ENCODE data around the gene UQCC3. TPM values are rescaled to one million over a fixed set of nuclear protein-coding genes. Genes with fewer than 3 reads are reported as not detected.
A peak's percentile ranks its signal among the peaks of the same experiment; 100 is the strongest.

Gene UQCC3
- total RNA-seq, 1 donor from 2014 or later = 9.4 TPM

DNA sequence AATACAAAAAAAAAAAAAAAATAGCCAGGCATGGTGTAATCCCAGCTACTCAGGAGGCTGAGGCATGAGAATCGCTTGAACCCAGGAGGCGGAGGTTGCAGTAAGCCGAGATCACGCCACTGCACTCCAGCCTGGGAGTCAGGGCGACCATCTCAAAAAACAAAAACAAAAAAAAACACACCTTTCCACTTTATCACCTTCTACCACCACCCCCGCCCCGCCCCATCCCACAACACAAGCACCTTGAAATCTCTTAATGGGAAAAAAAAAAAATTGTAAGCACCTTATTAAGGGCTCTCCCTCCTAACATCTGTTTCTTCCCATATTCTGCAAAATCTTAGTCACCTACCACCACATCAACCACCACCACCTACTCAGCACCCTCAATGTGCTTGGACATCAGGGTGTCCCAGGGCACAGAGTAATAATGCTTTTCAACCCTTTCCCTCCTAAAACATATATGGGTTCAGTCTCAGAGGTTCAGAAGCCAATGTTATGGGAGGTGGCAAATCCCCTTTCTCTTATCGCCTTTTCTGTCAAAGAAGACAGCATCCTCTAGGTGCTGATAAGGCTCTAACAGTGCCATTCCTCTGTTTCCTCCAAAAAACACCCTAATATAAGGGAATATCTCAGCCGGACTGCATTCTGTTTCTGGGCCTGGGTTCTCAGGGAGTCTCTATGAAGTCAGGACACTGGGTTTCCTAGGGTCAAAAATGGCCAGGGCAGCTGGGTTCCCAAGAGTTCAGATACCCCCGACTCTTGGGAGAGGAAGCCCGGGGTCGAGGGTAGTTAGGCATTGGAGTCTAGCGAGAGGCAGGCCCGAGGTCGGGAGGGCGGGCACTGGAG, 19.1 kb upstream of the UQCC3 start:
- CTCF ChIA-PET = interaction anchor here (0.6 to 1.4 kb wide), 3 partner anchors 12 to 116 kb away, joined by 3 to 7 read pairs (median 4); partner anchors contain the start of genes C11orf98, CSKMT and TUT1
- peak overlapping the region; percentile 90 for H3K4me3 Mint-ChIP-seq
- H3K4me1 Mint-ChIP-seq = peaks cover 28% of the 10 kb centered on the region
- H3K27ac Mint-ChIP-seq = peak overlapping the region; percentile 90
- POLR2A ChIA-PET = interaction anchor here (0.6 to 8.6 kb wide), 36 partner anchors 8 to 229 kb away, joined by 3 to 400 read pairs (median 7); partner anchors contain the start of genes B3GAT3, BSCL2, C11orf98 and CSKMT
- H3K36me3 Mint-ChIP-seq (ENCODE audit: low read depth) = peaks cover 25% of the 10 kb centered on the region
- no peaks in the 10 kb centered on the region for H3K9me3 Mint-ChIP-seq
- TF ChIP-seq, protein P1, sequence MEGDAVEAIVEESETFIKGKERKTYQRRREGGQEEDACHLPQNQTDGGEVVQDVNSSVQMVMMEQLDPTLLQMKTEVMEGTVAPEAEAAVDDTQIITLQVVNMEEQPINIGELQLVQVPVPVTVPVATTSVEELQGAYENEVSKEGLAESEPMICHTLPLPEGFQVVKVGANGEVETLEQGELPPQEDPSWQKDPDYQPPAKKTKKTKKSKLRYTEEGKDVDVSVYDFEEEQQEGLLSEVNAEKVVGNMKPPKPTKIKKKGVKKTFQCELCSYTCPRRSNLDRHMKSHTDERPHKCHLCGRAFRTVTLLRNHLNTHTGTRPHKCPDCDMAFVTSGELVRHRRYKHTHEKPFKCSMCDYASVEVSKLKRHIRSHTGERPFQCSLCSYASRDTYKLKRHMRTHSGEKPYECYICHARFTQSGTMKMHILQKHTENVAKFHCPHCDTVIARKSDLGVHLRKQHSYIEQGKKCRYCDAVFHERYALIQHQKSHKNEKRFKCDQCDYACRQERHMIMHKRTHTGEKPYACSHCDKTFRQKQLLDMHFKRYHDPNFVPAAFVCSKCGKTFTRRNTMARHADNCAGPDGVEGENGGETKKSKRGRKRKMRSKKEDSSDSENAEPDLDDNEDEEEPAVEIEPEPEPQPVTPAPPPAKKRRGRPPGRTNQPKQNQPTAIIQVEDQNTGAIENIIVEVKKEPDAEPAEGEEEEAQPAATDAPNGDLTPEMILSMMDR (IDR thresholded peaks at IDR 0.05) = no peak
- ATAC-seq (ENCODE audit: low read depth) (no peak), DNase-seq (no peak)
- intact Hi-C loops (cut with micrococcal nuclease) = loop anchor here (1.0 to 2.0 kb wide), 7 partner anchors 13 to 74 kb away; partner anchors contain the start of genes C11orf98, CSKMT, EML3 and HNRNPUL2
- H3K27me3 Mint-ChIP-seq = no peaks in the 10 kb centered on the region

DNA sequence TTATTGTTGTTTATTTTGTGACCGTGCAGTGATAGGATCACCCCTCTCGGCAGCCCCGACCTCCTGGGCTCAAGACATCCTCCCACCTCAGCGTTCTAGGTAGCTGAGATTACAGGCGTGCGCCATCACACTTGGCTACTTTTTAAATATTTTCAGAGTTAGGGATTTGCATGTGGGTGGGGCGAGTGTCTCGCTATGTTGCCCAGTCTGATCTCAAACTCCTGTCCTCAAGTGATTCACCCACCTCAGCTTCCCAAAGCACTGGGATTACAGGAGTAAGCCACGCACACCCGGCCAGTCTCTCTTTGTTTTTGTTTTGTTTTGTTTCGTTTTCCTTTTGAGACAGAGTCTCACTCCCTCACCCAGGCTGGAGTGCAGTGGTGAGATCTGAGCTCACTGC, 17.2 kb upstream of the UQCC3 start:
- H3K27me3 Mint-ChIP-seq = no peaks in the 10 kb centered on the region
- TF ChIP-seq, protein P1 (IDR thresholded peaks at IDR 0.05) = no peak
- peaks cover 13% of the 10 kb centered on the region for H3K36me3 Mint-ChIP-seq (ENCODE audit: low read depth)
- H3K27ac Mint-ChIP-seq = peak overlapping the region; percentile 72
- ChIA-PET POLR2A (interaction anchor here (0.7 to 8.6 kb wide), 13 partner anchors 9 to 202 kb away, joined by 3 to 400 read pairs (median 8); partner anchors contain the start of genes B3GAT3, C11orf98, CSKMT and EML3), CTCF (interaction anchor here (0.9 kb wide), 1 partner anchor 10 kb away, joined by 3 read pairs; the partner anchor contains the start of gene C11orf98)
- intact Hi-C loops (cut with micrococcal nuclease) = no loop called here
- H3K9me3 Mint-ChIP-seq = no peaks in the 10 kb centered on the region
- peaks cover 28% of the 10 kb centered on the region for H3K4me1 Mint-ChIP-seq
- DNase-seq (no peak), ATAC-seq (ENCODE audit: low read depth) (no peak)
- peak overlapping the region; percentile 67 for H3K4me3 Mint-ChIP-seq

DNA sequence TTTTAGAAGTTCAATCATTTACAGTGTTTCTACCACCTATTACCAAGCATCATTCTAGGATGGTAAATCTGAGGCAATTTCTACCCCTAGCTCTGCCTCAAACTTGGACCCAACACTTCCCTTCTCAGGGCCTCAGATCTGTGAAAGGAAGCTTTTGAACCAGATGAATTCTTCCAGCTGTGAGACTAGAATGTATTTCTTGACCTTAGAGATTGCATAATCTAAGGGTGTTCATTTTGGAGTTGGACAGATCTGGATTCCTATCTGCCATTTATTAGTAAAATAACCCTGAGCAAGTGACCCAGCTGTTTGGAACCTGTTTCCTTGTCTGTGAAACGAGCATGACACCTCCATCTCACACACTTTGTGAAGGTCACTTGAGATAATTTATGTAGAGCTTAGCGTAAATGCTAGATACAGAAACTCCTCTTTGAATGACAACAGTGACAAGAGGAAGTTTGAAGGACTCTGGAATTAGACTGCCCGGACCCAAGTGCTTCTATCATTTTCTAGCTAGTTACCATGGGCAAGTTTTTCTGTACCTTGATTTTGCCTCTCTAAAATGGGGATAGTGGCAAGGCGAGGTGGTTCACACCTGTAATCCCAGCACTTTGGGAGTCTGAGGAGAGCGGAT, 14.6 kb upstream of the UQCC3 start:
- POLR2A ChIA-PET = interaction anchor here (0.6 to 8.6 kb wide), 6 partner anchors 11 to 130 kb away, joined by 3 to 400 read pairs (median 4); partner anchors contain the start of genes C11orf98, CSKMT, GANAB and LBHD1
- no peak overlapping the region for H3K4me3 Mint-ChIP-seq
- CTCF ChIA-PET = interaction anchor here (0.6 kb wide), 1 partner anchor 13 kb away, joined by 3 read pairs; no protein-coding TSS in a partner anchor
- H3K9me3 Mint-ChIP-seq = no peaks in the 10 kb centered on the region
- TF ChIP-seq, protein P1 (IDR thresholded peaks at IDR 0.05) = no peak
- no peaks in the 10 kb centered on the region for H3K27me3 Mint-ChIP-seq
- peaks cover 13% of the 10 kb centered on the region for H3K36me3 Mint-ChIP-seq (ENCODE audit: low read depth)
- H3K4me1 Mint-ChIP-seq = peaks cover 17% of the 10 kb centered on the region
- intact Hi-C loops (cut with micrococcal nuclease) = no loop called here
- ATAC-seq (ENCODE audit: low read depth) (no peak), DNase-seq (no peak)
- H3K27ac Mint-ChIP-seq = no peak overlapping the region

DNA sequence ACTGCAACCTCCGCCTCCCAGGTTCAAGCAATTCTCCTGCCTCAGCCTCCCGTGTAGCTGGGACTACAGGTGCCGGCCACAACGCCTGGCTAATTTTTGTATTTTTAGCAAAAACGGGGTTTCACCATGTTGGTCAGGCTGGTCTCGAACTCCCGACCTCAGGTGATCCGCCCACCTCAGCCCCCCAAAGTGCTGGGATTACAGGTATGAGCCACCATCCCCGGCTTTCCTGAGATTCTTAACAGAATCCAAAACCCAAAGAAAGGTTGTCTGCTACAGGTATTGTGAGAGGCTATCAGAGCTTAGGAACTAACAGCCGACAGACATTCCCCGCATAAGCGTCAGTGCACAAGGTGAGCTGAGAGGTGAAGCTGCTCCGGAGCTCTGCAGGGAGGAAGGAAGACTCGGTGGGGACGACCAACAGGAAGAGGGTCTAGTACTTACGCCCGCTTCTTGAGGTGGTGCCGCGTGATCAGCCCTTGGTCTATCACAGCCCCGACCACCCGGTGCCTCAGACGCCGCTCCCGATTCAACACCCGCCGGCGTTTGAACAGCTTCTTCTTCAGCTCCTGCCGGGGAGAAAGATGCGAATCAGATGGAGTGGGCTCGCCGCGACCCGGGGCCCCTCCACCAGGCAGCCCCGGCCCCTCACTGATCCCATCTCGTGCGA, 6.9 kb upstream of the UQCC3 start:
- intact Hi-C loops (cut with micrococcal nuclease) = loop anchor here (1.0 to 2.0 kb wide), 9 partner anchors 11 to 217 kb away; partner anchors contain the start of genes EML3, GANAB, INTS5 and TMEM179B

More for the DNA sequence above, 6.9 kb upstream of the UQCC3 start:
- Mint-ChIP-seq H3K4me3 (peak overlapping the region; percentile 97), H3K27ac (peak overlapping the region; percentile 88), H3K9me3 (no peaks in the 10 kb centered on the region), H3K36me3 (ENCODE audit: low read depth) (peaks cover 48% of the 10 kb centered on the region), H3K4me1 (peaks cover 40% of the 10 kb centered on the region), H3K27me3 (no peaks in the 10 kb centered on the region)
- POLR2A ChIA-PET = interaction anchor here (0.6 to 12.8 kb wide), 55 partner anchors 11 to 1653 kb away, joined by 3 to 400 read pairs (median 7); partner anchors contain the start of genes B3GAT3, BSCL2, COX8A and EEF1G
- no peak for DNase-seq
- CTCF ChIA-PET = interaction anchor here (0.8 to 2.1 kb wide), 11 partner anchors 10 to 240 kb away, joined by 3 to 12 read pairs (median 4); partner anchors contain the start of genes INTS5, SLC3A2 and TUT1
- ATAC-seq (ENCODE audit: low read depth) = peak; percentile 43
- TF ChIP-seq, protein P1 (IDR thresholded peaks at IDR 0.05) = no peak
